GM06990 (cell line): Measurements from ENCODE around the gene PHLDB2.

Experiments
- DNase-seq: peaks from one replicate; pipeline ENCODE4 v3.0.0-alpha.2; 2011; ENCODE audit not compliant: insufficient read length; ENCODE audit errors: extremely low read depth
- H3K27me3 ChIP-seq: replicated peaks from 2 replicates; pipeline ENCODE4 v1.6.0; 2011; ENCODE audit warnings: low read length; ENCODE audit not compliant: control insufficient read depth, insufficient read depth
- H3K36me3 ChIP-seq: 2 replicates; pipeline ENCODE4 v1.5.1; 2011; ENCODE audit warnings: low read length; ENCODE audit not compliant: control insufficient read depth, insufficient read depth
- H3K4me3 ChIP-seq: replicated peaks from 2 replicates; pipeline ENCODE4 v1.5.1; 2011; ENCODE audit warnings: low read depth, mild to moderate bottlenecking, control low read depth, low read length
- CTCF ChIP-seq: IDR thresholded peaks from 2 replicates; pipeline ENCODE4 v1.5.1; 2011; ENCODE audit warnings: low read length, control low read depth, mild to moderate bottlenecking, inconsistent platforms; ENCODE audit not compliant: insufficient read depth, poor library complexity, severe bottlenecking

The PHLDB2 gene

GRCh38 chr3:112012205-112012992 lies 153.3 kb downstream of the PHLDB2 start:
- H3K4me3 ChIP-seq: no peak overlapping the region
- TF ChIP-seq CTCF: no peak
- no peak for DNase-seq
- H3K36me3 ChIP-seq: no peaks in the 10 kb centered on the region
- H3K27me3 ChIP-seq: no peaks in the 10 kb centered on the region

- no peaks in the 10 kb centered on the region for H3K36me3 ChIP-seq
- TF ChIP-seq CTCF: peak; percentile 81
- no peak overlapping the region for H3K4me3 ChIP-seq
- H3K27me3 ChIP-seq: no peaks in the 10 kb centered on the region
- DNase-seq: peak; percentile 17
These were observed 154.2 kb downstream of the PHLDB2 start for GRCh38 chr3:112013058-112013783.

- no peak overlapping the region for H3K4me3 ChIP-seq
- no peaks in the 10 kb centered on the region for H3K27me3 ChIP-seq
- TF ChIP-seq CTCF: no peak
- no peak for DNase-seq
- H3K36me3 ChIP-seq: no peaks in the 10 kb centered on the region
These were observed 154.7 kb downstream of the PHLDB2 start for GRCh38 chr3:112013784-112014143.

GRCh38 chr3:112017091-112017490 lies 158.0 kb downstream of the PHLDB2 start:
- H3K27me3 ChIP-seq: no peaks in the 10 kb centered on the region
- no peaks in the 10 kb centered on the region for H3K36me3 ChIP-seq
- no peak for DNase-seq
- TF ChIP-seq CTCF: no peak
- H3K4me3 ChIP-seq: no peak overlapping the region

- Histone ChIP-seq H3K36me3 (no peaks in the 10 kb centered on the region), H3K27me3 (no peaks in the 10 kb centered on the region), H3K4me3 (no peak overlapping the region)
- no peak for DNase-seq
- TF ChIP-seq CTCF: no peak
These were observed 159.6 kb downstream of the PHLDB2 start for GRCh38 chr3:112018712-112019111.
